Activated CD4-positive, alpha-beta T cell treated with anti-CD3 and anti-CD28 coated beads for 48 hours (primary cell): ENCODE measurements around the gene RAB28.

Source experiments
- DNase-seq: peaks from one replicate; pipeline ENCODE4 v3.0.0-alpha.2; 2020

Gene RAB28

DNA sequence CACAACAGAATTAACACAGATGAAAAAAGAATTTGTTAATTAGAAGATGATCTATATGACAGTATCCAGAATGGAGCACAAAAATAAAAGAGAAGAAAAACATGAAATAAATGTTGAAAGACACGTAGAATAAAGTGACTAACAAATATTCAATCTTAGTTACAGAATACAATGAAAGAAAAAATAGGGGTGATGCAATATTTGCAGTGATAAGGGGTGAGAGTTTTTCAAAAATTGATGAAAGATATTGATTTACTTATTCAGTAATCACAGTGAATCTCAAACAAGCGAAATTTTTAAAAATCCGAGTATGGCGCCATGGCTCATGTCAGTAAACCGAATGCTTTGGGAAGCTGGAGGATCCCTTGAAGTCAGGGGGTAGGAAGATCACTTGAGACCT lies 20.2 kb upstream of the RAB28 start:
- no peak for DNase-seq

DNA sequence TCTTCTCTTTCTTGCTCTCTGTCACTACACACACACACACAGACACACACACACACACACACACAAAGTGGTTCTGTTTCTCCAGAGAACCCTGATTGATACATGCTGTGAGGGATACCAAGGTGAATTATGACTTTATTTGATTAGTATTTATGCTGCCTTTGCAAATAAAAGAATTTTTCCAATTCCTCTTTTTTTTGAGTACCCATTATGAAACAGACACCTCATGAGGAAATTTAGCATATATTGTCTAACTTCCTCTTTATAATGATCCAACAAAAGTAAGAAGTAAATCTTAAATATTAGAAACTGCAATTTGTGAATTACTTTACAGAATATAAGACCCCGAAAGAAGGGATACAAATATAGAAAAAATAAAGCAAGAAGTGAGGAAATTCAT lies 14.3 kb upstream of the RAB28 start:
- DNase-seq, result no peak

- no peak for DNase-seq
Measured at GRCh38 chr4:13496605-13497004, 12.5 kb upstream of the RAB28 start.

DNA sequence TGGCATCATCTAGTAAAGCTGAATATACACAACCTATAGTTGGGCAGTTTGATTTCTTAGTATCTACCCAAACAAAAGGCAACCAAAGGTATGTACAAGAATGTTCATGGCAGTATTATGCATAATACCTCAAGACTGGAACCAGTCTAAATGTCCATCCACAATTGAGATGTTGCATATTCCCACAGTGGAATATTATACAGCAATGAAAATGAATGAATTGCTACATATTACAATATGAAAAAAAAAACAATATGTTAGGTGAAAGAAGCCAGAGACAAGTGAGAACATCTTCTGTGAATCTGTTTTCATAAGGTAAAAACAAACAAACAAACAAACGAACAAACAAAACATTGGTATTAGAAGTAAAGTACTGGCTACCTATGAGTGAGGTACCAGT lies 11.6 kb upstream of the RAB28 start:
- no peak for DNase-seq

DNA sequence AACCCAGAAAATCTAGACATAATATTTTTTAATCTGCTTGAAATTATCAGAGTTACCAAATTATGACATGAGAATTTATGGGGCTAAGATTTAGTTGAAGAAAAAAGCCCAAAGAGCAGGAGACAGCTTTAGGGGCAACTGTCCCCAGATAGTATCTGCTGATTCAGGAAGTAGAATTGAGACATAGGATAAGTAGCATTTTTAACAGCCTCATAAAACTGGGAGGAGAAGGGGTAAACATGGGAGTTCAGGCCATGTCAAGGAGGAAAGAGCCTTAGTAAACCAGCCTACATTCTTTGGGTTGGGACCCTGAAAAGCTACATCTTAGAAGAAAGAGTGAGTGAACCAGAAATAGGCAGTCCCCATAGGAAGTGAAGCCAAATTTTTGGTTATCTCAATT lies 9.7 kb upstream of the RAB28 start:
- no peak for DNase-seq

- DNase-seq, result no peak
Measured at GRCh38 chr4:13492747-13493146, 8.6 kb upstream of the RAB28 start.

DNA sequence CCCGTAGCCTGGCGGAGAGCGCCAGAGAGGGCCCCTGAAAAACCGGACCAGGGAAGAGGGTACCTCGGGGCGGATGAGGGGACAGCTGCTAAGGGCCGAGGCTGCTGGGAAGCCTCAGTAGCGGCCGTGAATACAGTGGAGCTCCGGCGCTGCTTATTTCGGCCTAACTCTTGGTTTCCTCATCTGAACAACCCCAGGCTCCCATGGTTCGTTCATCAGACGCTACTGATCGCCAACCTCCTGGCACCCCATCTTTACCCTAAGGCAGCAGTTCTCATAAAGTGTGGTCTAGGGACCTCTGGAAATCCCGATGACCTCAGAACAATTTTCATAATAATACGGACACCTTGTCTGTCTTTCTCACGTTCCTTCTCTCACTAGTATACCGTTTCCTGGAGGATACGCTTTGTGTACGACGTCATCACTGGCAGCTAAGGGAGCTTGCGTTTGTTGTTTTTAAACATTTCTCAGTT lies 645 bp upstream of the RAB28 start:
- DNase-seq, result no peak

- peak; percentile 25 for DNase-seq
Measured at GRCh38 chr4:13483768-13484121, 395 bp downstream of the RAB28 start.

- DNase-seq, result no peak
Measured at GRCh38 chr4:13483136-13483767, 888 bp downstream of the RAB28 start.

DNA sequence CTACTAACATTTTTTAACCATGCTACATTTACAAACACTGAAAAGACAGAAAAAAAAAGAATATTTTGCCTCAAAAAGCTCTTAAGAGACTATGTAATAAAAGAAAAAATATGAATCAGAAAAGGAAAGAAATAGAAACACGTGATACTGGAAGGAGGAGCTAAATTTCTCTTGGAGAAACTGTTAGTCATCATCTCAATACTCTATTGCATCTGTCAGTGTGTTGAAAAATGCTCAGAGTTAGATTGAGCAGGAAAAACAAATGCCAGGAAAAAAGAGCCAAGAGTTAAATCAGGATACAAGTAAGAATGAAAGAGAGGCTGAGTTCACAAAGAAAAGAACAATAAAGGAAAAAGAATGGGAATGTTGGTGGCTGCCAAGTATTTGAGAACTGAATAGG lies 2.6 kb downstream of the RAB28 start:
- no peak for DNase-seq

DNA sequence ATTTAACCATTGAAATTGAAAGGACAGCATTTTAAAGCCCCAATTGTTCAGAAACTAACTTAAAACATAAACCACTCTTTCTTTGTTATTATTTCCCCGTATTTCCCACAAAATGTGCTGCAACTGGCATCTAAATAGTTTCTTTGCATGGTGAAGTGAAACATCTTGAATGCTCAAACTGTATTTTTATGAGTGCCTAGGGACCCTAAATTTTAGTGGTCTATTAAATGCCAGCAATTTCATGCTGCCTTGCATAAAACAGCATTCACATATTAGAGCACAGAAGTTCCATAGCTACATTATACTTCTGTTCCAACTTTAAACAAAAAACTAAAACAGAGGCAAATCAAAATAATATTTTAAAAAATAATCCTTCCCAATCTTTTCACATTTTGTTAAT lies 5.4 kb downstream of the RAB28 start:
- no peak for DNase-seq

DNA sequence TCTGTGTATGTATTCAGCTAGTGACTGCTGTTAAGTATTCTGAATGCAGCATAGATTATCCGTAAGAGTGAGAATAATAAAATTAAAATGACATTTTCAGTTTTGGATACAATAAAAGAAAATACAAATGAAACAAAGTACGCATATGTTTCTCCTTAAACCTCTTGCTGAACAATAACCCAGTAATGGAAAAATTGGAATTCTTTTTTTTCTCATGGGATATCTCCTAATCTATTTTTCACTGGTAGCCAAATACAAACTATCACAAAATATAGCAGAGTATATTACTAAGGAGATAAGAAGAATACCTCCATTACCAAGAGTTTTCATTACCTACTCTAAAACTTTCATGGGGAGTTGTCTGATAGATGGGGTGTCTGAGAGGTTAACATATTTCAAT lies 6.0 kb downstream of the RAB28 start:
- no peak for DNase-seq

- no peak for DNase-seq
Measured at GRCh38 chr4:13476915-13477314, 7.2 kb downstream of the RAB28 start.

DNA sequence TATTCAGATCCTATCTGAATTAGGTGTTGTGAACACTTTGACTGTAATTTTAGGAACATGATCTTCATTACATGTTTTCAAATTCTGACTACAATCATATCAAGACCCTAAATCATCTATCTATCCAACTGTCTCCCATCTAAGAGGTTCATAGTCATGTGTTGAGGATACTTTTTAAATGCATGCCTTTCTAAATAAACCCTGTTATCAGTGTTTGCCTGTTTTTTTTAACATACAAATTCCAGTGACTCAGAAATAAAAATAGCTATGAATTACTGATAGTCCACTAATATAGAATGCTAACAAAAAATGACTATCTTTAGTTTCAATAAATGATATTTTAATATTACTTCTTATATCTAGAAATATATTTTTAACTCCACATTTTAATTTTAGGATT lies 8.0 kb downstream of the RAB28 start:
- no peak for DNase-seq

DNA sequence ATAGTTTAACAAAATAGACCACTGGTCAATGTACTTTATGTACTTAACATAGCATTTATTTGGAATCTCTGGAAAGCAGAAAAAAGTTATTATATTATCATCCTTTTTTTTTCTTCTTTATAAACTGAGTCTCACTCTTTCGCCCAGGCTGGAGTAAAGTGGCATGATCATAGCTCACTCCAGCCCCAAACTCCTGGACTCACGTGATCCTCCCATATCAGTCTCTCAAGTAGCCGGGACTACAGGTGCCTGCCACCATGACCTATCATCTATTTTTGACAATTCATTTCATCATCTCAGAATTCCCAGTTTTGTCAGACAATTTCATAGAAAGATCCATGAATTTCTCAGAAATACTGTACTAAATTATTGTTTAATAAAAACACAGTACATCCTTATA lies 12.7 kb downstream of the RAB28 start:
- no peak for DNase-seq

- no peak for DNase-seq
Measured at GRCh38 chr4:13470379-13470778, 13.8 kb downstream of the RAB28 start.

DNA sequence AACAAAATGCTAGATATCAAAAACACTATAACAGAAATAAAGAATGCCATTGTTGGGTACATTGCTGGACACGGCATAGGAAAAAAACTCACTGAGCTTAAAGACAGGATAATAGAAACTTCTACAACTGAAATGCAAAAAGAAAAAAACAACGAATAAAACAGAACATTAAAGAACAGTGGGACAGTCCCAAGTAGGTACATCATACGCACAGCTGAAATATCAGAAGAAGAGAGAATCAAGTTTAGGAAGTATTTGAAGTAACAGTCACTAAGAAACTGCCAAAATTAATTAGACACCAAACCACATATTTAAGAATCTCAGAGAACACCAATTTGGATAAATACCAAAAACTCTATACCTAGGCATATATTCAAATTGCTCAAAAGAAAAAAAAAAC lies 19.2 kb downstream of the RAB28 start:
- no peak for DNase-seq

DNA sequence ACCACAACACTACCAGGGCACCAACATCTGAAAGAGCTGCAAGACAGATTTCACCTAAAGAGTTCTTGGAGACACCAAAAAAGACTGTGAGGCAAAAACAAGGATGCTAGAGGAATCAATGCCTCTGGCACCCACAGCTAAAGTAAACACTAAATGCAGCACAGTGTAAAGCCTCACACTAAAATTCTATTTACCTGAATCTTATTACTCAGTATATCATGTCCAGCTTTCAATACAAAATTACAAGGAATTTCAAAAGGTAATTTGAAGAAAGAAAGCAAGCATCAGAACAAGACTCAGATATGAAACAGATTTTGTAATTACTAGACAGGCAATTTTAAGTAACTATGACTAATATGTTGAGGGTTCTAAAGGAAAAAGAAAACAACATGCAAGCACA lies 19.6 kb downstream of the RAB28 start:
- DNase-seq, result no peak

- DNase-seq, result no peak
Measured at GRCh38 chr4:13461191-13461905, 22.8 kb downstream of the RAB28 start.

- DNase-seq, result no peak
Measured at GRCh38 chr4:13455411-13455810, 28.7 kb downstream of the RAB28 start.

GRCh38 chr4:13454786-13455185 lies 29.4 kb downstream of the RAB28 start:
- no peak for DNase-seq

GRCh38 chr4:13452927-13453579 lies 31.1 kb downstream of the RAB28 start:
- DNase-seq, result no peak

DNA sequence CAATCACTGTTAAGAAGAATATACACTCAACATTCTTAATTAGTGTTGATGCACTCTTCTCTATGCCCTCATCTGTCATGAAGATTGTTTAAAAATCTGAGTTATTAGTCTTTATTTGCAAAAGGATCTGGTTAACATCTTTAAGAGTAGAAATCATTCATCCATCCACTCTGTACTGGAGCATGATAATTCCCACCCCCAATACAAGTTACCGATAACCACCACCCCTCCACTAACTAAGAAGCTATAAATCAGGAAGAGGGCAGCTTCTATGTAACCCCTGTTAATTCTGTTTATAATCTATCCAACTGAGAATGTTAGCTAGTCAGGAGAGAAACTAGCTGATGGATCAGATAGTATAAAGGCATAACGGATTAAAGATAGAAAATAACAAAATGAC lies 34.5 kb downstream of the RAB28 start:
- DNase-seq, result no peak
